ENCODE data around the gene YWHAG. TPM values are rescaled to one million over a fixed set of nuclear protein-coding genes. Genes with fewer than 3 reads are reported as not detected.
"Not testable (repeated sequence)": the region's sequence is repeated elsewhere in the genome, so short reads cannot be mapped to it uniquely, and the experiment has no call there.

YWHAG gene
- total RNA-seq, 2 donors from 2014 or later = 218 to 253 TPM

DNA sequence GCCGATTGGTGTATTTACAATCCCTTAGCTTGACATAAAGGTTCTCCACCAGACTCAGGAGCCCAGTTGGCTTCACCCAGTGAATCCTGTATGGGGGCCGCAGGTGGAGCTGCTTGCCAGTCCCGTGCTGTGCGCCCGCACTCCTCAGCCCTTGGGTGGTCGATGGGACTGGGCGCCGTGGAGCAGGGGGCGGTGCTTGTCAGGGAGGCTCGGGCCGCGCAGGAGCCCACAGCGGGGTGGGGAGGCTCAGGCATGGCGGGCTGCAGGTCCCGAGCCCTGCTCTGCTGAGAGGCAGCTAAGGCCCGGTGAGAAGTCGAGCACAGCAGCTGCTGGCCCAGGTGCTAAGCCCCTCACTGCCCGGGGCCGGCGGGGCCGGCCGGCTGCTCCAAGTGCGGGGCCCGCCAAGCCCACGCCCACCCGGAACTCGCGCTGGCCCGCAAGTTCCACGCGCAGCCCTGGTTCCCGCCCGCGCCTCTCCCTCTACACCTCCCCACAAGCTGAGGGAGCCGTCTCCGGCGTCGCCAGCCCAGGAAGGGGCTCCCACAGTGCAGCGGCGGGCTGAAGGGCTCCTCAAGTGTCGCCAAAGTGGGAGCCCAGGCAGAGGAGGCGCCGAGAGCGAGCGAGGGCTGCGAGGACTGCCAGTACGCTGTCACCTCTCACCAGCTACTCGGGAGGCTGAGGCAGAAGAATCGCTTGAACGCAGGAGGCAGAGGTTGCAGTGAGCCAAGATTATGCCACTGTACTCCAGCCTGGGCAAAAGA lies 49.3 kb downstream of the YWHAG start:
- ATAC-seq; intact Hi-C loops (cut with DNase I); DNase-seq: not testable (repeated sequence)

DNA sequence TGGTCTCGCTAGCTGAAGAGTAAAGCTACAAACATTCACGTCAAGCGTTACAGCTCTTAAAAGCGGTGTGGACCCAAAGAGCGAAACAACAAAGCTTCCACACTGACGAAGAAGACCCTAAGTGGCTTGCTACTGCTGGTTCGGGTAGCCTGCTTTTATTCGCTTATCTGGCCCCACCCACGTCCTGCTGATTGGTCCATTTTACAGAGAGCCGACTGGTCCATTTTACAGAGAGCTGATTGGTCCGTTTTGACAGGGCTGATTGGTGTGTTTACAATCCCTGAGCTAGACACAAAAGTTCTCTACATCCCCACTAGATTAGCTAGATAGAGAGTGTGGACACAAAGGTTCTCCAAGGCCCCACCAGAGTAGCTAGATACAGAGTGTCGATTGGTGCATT lies 49.9 kb downstream of the YWHAG start:
- ATAC-seq; DNase-seq; intact Hi-C loops (cut with DNase I): not testable (repeated sequence)

DNA sequence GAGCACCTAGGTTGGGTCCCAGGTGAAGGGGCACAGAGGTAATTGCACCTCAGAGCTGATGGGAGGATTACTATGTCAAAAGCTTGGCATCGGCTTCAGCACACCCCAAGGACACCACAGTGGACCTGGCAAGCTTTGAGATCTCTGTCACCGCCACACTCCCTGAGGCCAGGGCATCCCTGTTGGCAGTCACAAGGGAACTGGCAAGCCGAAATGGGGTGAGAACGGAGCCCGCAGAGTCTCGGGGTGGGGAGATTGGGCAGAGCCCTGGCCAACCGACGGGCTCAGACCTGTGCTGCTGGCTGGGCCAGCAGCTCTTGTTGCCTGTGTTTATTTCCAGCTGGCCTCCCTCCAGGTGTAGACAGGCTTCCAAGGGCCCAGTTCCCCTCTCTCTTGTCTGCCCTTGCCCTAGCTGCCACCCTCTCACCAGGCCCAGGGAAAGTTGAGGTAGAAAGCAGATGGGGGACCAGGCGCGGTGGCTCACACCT lies 53.9 kb downstream of the YWHAG start:
- DNase-seq = peak; percentile 79
- intact Hi-C loops (cut with DNase I) = no loop called here
- peak; percentile 21 to 53 for ATAC-seq

DNA sequence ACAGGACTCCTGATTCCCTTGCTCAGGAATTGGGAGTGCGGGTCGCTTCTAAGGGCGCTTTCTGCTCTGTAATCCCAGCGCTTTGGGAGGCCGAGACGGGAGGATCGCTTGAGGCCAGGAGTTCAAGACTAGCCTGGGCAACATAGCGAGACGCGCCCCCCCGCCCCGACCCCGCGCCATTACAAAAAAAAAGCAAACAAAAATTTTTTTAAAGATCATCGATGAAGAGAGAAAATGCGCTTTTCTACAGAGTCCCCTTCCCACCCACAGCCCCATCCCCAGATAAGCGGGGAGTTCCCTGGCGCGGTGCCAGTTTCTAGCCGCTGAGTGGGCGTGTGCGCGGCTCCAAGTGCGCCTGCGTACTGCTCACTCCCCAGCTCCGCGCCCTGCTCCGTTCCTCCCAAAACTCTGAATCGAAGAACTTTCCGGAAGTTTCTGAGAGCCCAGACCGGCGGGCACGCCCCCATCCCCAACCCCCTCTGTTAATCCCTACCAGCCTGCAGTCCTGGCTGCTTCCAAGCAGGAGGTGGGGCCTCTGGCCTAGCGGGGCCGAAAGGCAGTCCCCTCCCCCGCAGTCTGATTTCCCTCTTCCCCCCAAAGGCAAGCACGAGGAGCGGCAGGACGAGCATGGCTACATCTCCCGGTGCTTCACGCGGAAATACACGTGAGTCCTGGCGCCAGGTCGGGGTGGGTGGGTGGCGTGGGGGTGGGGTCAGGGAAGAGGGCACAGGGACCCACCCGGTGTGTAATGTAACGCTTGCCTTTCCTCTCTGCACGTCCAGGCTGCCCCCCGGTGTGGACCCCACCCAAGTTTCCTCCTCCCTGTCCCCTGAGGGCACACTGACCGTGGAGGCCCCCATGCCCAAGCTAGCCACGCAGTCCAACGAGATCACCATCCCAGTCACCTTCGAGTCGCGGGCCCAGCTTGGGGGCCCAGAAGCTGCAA lies 55.3 kb downstream of the YWHAG start:
- peak; percentile 55 to 72 for ATAC-seq
- intact Hi-C loops (cut with DNase I) = no loop called here
- DNase-seq = peak; percentile 91

DNA sequence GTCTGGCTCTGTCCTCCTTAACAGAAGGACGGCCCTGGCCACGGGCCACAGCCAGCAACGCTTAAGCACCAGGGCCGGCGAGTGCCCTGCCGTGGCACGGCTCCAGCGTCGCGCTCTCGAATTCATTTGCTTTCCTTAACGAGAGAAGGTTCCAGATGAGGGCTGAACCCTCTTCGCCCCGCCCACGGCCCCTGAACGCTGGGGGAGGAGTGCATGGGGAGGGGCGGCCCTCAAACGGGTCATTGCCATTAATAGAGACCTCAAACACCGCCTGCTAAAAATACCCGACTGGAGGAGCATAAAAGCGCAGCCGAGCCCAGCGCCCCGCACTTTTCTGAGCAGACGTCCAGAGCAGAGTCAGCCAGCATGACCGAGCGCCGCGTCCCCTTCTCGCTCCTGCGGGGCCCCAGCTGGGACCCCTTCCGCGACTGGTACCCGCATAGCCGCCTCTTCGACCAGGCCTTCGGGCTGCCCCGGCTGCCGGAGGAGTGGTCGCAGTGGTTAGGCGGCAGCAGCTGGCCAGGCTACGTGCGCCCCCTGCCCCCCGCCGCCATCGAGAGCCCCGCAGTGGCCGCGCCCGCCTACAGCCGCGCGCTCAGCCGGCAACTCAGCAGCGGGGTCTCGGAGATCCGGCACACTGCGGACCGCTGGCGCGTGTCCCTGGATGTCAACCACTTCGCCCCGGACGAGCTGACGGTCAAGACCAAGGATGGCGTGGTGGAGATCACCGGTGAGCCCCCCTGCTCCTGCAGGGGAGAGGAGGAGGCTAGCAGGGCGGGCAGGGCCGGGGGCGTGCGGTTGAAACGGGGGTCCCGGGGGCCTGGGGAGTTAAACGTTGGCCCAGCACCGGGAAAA lies 56.2 kb downstream of the YWHAG start, which contains the start of gene HSPB1:
Gene HSPB1 (plus strand): TSS at position 327 of the 855 bp plus-strand sequence. CDS start 40 bp downstream, at position 367.
- DNase-seq (peak; percentile 96), ATAC-seq (peak; percentile 81 to 83)
- intact Hi-C loops (cut with DNase I) = no loop called here

DNA sequence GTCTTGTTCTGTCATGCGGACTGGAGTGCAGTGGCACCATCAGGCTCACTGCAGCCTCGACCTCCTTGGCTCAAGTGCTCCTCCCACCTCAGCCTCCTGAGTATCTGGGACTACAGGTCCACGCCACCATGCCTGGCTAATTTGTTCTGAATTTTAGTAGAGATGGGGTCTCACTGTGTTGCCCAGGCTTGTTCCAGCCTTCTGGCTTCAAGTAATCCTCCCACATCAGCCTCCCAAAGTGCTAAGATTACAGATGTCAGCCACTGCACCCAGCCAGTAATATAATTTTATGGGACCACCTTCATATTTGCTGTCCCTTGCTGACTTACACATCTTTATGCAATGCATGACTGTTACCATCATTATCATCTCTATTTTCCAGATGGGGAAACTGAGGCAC lies 57.8 kb downstream of the YWHAG start:
- intact Hi-C loops (cut with DNase I) = no loop called here
- ATAC-seq (no peak), DNase-seq (no peak)

DNA sequence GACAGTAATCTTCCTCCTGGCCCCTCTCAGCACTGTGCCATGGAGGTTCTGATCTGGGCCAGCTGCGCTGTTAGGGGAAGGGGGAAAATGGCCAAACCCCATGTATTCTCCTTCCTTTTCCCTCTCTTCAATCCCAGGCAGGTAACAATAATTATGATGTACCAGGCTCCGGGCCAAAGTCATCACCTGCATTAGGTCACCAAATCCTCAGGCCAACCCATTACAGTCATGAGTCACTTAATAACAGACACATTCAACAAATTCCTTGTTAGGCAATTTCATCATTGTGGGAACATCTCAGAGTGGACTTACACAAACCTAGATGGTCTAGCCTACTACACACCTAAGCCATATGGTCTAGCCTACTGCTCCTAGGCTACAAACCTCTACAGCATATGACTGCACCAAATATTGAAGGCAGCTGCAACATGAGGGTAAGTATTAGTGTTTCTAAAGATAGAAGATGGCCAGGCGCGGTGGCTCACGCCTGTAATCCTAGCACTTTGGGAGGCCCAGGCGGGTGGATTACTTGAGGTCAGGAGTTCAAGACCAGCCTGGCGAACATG lies 58.5 kb downstream of the YWHAG start:
- no peak for ATAC-seq
- DNase-seq = no peak
- intact Hi-C loops (cut with DNase I) = no loop called here

DNA sequence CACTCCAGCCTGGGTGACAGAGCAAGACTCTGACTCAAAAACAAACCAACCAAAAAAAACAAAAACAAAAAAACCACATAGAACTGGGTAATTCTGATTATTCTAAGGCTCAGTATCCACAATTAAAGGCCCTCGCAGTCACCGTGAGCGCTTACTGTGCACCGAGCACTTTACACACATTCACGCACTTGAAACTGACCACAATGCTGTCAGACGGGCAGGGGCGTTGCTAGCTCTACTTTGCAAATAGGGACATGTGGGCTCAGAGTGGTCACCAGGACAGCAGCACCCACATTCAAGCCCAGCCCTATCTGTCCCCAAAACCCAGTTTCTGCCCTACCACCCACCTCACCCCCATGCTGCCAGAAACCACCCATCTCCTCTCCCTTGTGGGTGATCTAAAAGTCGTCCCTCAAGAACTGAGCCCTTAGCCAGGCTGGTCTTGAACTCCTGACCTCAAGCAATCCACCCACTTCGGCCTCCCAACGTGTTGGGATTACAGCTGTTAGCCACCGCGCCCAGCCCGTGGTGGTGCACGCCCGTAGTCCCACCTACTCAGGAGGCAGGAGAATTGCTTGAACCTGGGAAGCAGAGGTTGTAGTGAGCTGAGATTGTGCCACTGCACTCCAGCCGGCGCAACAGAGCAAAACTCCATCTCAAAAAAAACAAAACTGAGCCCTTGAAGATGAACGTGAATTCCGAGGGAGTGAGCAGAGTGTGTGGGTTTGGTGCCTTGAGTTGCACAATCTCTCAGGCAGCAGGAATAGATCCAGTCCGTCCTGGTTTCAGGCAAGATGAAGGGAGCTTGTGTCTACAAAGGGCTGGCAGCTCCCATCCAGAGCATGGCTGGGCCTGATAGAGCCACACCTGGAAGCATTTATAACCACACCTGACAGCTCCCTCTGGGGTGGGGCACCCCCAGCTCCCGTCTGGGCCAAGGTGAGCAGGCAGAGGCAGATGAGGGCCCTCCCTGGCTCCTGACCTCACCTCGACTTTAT lies 61.7 kb downstream of the YWHAG start:
- ATAC-seq (peak in 1 of 2 donors; percentile 26), DNase-seq (no peak)
- intact Hi-C loops (cut with DNase I) = no loop called here

DNA sequence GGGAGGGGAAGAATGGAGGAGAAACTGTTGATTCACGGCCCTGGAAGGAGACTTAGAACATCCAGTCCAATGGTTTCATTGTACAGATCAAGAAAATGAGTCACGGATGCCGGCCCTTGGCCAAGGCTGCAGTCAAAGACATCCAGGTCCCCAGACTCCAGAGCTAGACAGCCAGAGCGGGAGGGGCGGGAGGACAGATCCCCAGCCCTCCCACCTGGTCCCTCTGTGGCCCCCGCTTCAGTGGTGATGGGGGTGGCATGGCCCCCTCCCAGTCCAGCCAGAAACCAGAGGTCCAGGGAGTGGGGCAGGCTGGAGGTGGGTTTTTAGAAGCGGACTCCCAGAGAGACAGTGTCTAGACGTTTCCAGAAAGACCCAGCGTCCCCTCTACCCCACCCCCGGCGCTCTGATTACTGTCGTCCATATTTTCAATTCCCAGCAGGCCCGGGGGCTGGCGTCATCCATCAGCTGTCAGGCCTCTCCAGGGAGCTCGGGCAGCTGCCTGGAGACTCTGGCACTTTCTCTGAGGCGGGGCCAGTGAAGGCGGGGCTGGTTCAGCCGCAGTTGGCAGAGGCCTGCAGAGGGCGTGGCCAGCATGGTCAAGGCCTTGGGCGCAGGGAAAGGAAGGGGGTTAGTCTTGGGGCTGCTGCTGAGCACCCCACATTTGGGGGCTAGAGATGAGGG lies 64.3 kb downstream of the YWHAG start:
- ATAC-seq (peak; percentile 86 to 90), DNase-seq (peak; percentile 98)
- intact Hi-C loops (cut with DNase I) = no loop called here

DNA sequence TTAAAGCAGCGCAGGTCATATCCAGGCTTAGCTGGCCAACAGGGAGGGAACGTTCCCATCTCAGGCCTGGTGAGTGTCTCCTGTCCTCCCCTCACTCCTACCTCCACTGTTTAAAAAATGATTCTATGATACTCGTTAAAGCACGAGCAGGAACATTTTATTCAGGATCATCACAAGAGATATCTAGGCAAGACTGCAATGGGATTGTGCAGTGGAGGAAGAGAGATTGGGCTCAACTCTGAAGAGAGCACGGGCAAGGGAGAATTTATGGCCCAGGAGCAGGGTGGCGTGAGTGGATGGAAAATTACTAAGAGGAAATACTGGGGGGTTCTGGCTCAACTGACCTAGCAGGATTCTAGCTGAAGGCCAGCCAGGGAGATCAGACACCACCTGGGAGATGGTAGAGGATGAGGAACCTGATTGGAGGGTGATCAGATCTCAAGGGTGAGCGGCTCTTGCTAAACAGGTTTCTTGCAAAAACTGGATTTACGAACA lies 65.3 kb downstream of the YWHAG start:
- no peak for ATAC-seq
- DNase-seq = no peak
- intact Hi-C loops (cut with DNase I) = no loop called here

DNA sequence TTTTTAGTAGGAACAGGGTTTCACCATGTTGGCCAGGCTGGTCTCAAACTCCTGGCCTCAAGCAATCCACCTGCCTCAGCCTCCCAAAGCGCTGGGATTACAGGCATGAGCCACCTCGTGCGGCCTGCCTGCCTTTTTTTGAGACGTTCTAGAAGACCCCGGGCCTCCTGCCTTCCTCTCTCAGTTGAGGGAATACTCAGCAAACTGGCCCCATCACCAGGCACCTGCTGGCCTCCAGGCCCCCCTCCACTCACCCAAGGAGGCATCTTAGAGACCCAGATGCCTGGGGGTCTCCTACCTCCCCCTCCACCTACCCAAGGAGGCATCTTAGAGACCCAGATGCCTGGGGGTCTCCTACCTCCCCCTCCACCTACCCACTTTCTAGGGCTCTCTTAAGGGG lies 65.9 kb downstream of the YWHAG start:
- ATAC-seq; intact Hi-C loops (cut with DNase I): not testable (repeated sequence)

DNA sequence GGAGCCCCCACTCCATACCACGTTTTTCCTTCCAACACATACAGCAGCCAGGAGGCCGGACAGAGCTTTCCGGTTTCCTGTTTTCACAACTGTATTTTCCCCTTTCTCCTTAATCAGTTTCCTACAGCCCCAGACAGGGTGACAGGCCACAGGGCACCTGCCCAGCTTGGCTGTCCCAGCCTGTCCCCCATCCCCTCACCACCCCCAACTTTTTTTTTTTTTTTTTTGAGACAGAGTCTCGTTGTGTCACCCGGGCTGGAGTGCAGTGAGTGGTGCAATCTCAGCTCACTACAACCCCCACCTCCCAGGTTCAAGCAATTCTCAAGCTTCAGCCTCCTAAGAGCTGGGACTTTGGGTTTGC lies 66.6 kb downstream of the YWHAG start:
- intact Hi-C loops (cut with DNase I) = no loop called here
- ATAC-seq (peak; percentile 15 to 29), DNase-seq (peak; percentile 72)

More for the DNA sequence above, 65.9 kb downstream of the YWHAG start:
- DNase-seq = not testable (repeated sequence)

DNA sequence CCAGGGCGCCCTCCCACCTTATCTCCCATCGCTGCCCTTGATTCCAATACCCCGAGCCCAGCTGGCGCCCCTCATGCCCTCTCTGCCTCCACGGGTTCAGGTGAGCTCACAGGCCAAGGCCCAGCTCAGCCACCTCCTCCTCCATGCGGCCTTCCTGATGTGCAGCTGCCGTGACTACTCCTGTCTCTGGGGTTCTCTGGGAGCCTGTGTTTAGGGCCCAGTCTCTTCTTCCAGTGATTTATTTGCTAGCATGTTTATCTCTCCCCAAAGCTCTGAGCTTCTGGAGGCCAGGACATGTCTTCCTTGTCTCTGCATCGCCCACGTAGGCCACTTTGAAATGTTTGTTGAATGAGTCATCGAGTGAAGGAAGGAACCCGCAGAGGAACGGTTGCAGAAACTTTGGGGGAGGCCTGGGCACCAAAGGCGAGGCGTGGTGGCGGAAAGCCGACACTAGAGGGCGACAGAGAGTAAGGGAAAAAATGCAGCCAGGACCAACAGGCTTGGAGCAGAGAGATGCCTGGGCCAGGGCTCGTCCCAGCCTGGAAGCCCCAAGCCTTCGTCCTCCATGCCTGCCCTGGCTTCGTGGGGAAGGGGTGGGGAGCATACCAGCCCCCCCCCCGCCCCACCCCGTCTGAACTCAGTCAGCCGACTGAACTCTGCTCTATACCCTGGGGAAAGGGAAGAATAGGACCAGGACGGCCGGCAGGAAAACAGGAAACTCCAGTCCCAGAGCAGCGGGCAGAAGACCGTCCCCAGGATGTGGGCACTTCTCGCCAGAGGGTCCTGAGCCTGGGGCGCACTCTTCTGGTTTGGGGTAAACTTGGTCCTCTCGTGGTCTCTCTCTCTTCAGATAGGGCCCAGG lies 67.2 kb downstream of the YWHAG start:
- ATAC-seq = peak; percentile 71 to 76
- peak; percentile 93 for DNase-seq
- intact Hi-C loops (cut with DNase I) = loop anchor here (1.0 kb wide), 1 partner anchor 23 kb away; no protein-coding TSS in a partner anchor

DNA sequence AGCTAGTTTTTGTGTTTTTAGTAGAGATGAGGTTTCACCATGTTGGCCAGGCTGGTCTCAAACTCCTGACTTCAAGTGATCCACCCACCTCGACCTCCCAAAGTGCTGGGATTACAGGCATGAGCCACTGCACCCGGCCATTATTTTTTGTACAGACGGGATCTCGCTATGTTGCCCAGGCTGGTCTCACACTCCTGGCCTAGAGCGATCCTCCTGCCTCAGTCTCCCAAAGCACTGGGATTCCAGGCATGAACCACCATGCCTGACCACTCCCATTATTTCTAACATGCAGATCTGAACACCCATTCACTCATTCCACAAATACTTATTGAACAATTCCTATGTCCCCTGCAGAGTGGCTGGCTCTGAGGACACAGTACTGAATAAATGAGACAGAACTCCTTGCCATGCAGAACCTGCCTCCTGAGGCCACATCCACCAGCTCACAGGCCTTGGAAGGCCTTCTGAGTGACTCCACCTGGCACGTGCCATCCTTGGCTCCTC lies 67.9 kb downstream of the YWHAG start:
- intact Hi-C loops (cut with DNase I) = loop anchor here (1.0 kb wide), 1 partner anchor 23 kb away; no protein-coding TSS in a partner anchor
- DNase-seq, ATAC-seq: not testable (repeated sequence)

DNA sequence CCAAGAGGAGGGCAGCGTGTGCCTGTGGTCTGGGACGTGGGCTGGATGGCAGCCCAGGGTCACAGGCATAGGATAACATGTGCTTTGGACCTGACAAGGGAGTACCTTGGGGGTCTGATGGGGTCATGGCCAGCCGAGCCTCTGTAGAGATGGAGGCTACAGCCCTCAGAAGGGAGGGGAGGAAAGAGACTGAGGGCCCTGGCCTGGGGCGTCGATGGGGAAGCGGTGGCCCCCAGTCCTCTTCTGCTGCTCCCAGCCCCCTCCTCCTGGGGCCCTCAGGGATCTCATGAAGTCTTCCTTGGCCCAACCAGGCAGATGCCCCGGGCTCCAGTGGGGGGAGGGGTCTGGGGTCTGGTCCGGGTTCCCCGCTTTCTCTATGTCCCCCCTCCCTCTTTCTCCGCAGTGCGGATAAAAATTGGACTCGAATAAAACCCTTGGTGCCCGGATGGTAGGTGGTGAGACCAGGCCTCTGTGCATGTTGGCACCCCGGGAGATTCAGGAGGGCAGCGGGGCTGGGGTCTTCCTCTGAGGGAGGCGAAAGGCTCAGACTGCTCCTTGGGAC lies 71.9 kb downstream of the YWHAG start:
- ATAC-seq (no peak), DNase-seq (no peak)
- intact Hi-C loops (cut with DNase I) = no loop called here

Measured in left cardiac atrium (tissue), 4 donors.